Measurements from ENCODE around the gene UST. TPM values are rescaled to one million over a fixed set of nuclear protein-coding genes. Genes with fewer than 3 reads are reported as not detected.

The UST gene
- total and polyA plus RNA-seq, 3 donors from 2014 or later, result 14.9 to 16.0 (median 14.9) TPM

GRCh38 chr6:149031201-149031858, 284.5 kb downstream of the UST start:
- 87 to 91% methylated on average over 4 of the region's 4 CpGs for WGBS, 2 donors
- TF ChIP-seq CTCF (IDR thresholded peaks at IDR 0.05) (no peak), POLR2A (IDR thresholded peaks at IDR 0.05) (no peak)
- DNase-seq, result no peak
- Histone ChIP-seq H3K9me3 (no peaks in the 10 kb centered on the region), H3K27ac (no peak overlapping the region), H3K4me1 (peaks cover 10% of the 10 kb centered on the region), H3K27me3 (no peaks in the 10 kb centered on the region), H3K36me3 (ENCODE audit: low read depth, missing control alignments) (no peaks in the 10 kb centered on the region), H3K4me3 (no peak overlapping the region)
- intact Hi-C loops (cut with DNase I; ENCODE audit: low total_unique reads), result no loop called here

GRCh38 chr6:149031859-149032598, 285.2 kb downstream of the UST start:
- peak overlapping the region in 1 of 2 donors; percentile 24 for H3K27ac ChIP-seq
- WGBS, 2 donors, result 89% methylated on average over 15 to 18 of the region's 18 CpGs
- intact Hi-C loops (cut with DNase I; ENCODE audit: low total_unique reads), result no loop called here

GRCh38 chr6:149032599-149033405, 286.0 kb downstream of the UST start:
- intact Hi-C loops (cut with DNase I; ENCODE audit: low total_unique reads), result no loop called here
- WGBS, 2 donors, result 34 to 53% methylated on average over 8 of the region's 8 CpGs
- DNase-seq, result no peak
- TF ChIP-seq POLR2A (IDR thresholded peaks at IDR 0.05) (no peak), CTCF (IDR thresholded peaks at IDR 0.05) (no peak)
- Histone ChIP-seq H3K4me1 (peaks cover 10% of the 10 kb centered on the region), H3K4me3 (no peak overlapping the region), H3K36me3 (ENCODE audit: low read depth, missing control alignments) (no peaks in the 10 kb centered on the region), H3K9me3 (no peaks in the 10 kb centered on the region), H3K27ac (peak overlapping the region in 1 of 2 donors; percentile 24), H3K27me3 (no peaks in the 10 kb centered on the region)

More at GRCh38 chr6:149031859-149032598, 285.2 kb downstream of the UST start:
- DNase-seq, result no peak
- Histone ChIP-seq H3K4me1 (peaks cover 10% of the 10 kb centered on the region), H3K36me3 (ENCODE audit: low read depth, missing control alignments) (no peaks in the 10 kb centered on the region), H3K9me3 (no peaks in the 10 kb centered on the region), H3K27me3 (no peaks in the 10 kb centered on the region), H3K4me3 (no peak overlapping the region)
- TF ChIP-seq CTCF (IDR thresholded peaks at IDR 0.05), result no peak
- no peak for TF ChIP-seq POLR2A (IDR thresholded peaks at IDR 0.05)

- H3K4me3 ChIP-seq, result no peak overlapping the region
- TF ChIP-seq POLR2A (IDR thresholded peaks at IDR 0.05) (no peak), CTCF (IDR thresholded peaks at IDR 0.05) (no peak)
- 83 to 85% methylated on average over 5 of the region's 5 CpGs for WGBS, 2 donors
- H3K27me3 ChIP-seq, result no peaks in the 10 kb centered on the region
- intact Hi-C loops (cut with DNase I; ENCODE audit: low total_unique reads), result no loop called here
- no peaks in the 10 kb centered on the region for H3K9me3 ChIP-seq
- no peak overlapping the region for H3K27ac ChIP-seq
- DNase-seq, result no peak
- H3K4me1 ChIP-seq, result peaks cover 10% of the 10 kb centered on the region
- H3K36me3 ChIP-seq (ENCODE audit: low read depth, missing control alignments), result no peaks in the 10 kb centered on the region
Observed at GRCh38 chr6:149033454-149033853, 286.6 kb downstream of the UST start.
